GM18508 (cell line): ENCODE measurements around the gene EGFL7.
"Not testable (repeated sequence)": the region's sequence is repeated elsewhere in the genome, so short reads cannot be mapped to it uniquely, and the experiment has no call there.

Experiments used
- ATAC-seq: cut with Tn5 transposase; IDR thresholded peaks from one replicate; pipeline ENCODE4 v1.9.1; 2021; ENCODE audit warnings: moderate number of reproducible peaks; ENCODE audit not compliant: insufficient read depth, unreplicated experiment

Gene EGFL7

DNA sequence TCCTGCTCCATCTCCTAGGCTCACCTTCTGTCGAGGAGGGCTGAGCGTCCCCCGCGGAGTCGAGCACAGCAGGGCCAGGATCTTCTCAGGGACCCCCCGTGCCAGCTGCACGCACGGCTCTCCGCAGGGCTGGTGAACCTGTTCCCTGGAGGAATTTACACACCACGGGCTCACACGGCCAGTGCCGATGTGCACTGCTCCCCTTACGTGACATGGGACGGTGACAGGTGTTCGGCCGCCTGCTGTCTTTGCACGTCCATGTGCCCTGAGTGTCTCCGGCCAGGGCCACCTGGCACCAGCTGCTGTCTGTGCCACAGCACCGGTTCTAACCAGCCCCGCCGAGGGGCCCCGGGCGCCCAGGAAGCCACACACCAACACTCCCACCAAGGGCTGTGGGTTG lies 33.2 kb downstream of the EGFL7 start:
- ATAC-seq: no peak

DNA sequence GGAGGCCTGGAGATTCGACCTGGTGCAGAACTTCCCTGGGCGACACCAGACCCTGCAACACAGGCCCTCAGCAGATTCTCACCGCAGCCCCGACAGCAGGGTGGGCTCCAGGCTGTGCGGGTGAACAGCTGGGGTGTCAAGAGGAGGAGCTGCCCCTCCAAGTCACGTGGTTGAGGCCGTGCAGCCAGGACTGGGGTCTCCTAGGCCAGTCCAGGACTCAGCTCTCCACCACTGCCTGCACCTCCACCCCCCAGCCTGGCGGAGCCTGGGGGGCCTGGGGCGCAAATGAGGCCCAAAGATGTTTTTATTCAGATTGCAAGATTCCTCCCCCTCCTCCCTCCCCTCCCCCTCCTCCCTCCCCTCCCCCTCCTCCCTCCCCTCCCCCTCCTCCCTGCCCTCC lies 33.8 kb downstream of the EGFL7 start:
- no peak for ATAC-seq

DNA sequence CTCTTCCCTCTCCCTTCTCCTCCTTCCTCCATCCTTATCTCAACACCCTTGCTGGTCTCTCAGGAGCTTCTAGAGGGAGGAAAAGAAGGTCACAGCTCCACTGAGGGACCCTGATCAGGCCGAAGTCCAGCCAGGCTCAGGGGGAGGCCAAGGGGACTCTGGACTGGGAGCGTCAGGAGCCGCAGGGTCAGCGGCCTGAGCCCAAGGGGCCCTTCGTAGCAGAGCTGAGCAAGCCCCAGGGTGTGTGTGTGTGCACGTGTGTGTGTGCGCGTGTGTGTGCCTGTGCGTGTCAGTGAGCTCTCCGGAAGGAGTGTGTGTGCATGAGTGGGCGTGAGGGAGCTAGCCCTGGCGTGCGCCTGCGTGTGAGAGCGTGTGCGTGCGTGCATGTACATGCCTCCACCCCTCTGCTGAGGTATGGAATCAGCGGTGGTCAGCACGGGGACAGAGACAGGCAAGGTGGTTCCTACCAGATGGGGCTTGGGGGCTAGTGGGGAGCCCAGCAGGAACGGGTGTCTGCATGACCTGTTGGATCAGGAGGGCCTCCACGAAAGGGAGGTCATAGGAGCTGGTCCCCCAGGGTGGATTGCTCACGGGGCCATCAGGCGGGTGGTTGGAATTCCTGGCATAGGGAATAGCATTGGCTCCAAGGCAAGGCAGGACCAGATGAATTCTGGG lies 34.6 kb downstream of the EGFL7 start:
- no peak for ATAC-seq

DNA sequence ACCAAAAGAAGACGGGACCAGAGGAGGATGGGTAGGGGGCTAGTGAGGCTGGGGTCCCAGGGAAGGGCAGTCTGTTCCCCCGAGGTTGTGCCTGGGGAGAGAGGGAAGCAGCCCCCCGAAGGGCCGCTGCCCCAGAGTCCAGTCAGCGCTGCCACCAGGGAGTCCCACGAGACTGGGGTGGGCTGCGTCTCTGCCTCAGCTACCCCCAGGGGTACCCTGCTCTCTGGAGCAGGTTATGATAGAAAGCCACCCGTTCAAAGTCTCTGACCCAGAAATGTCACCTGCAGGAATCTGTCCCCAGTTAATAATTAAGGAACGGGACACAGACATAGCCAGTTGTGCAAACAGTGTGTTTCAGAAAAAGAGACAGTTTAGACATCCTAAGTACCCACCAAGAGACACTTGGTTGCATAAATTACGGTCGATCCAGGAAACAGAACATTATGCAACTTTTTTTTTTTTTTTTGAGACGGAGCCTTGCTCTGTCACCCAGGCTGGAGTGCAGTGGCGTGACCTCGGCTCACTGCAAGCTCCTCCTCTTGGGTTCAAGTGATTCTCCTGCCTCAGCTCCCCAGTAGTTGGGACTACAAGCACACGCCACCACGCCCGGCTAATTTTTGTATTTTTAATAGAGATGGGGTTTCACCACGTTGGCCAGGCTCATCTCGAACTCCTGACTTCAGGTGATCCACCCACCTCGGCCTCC lies 35.3 kb downstream of the EGFL7 start:
- no peak for ATAC-seq

DNA sequence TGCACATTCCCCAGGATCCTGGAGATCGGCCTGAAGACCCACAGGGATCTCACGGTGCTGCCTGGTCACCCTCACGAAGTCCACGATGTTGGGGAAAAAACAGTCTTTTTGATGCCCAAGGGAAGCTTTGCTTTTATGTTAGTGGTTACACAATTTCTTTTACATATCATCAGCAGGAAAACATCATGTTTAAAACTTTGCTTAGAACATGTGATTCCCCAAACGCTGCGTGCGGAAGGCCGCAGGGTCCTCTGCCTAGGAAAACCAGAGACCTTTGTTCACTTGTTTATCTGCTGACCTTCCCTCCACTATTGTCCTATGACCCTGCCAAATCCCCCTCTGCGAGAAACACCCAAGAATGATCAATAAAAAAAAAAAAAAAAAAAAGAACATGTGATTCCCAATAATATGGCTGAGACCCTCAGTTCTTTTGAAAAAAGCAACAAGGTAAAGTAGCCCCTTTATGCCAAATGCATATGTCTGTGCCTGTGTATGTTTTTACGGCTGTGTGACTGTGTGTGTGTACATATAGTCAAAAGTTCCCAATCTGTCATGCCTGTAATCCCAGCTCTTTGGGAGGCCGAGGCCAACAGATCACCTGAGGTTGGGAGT lies 36.0 kb downstream of the EGFL7 start:
- no peak for ATAC-seq

DNA sequence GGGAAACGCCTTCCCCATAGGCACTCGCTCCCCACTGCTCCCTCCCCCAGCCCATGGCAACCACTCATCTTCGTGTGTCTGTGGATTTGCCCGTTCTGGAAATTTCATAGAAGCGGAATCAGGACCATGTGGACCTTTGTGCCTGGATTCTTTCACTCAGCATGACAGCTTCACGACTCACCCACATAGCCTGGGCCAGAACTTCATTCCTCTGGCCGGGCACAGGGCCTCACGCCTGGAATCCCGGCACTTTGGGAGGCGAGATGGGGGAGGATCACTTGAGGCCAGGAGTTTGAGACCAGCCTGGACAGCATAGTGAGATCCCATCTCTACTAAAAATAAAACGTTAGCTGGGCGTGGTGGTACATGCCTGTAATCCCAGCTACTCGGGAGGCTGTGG lies 37.6 kb downstream of the EGFL7 start:
- no peak for ATAC-seq

DNA sequence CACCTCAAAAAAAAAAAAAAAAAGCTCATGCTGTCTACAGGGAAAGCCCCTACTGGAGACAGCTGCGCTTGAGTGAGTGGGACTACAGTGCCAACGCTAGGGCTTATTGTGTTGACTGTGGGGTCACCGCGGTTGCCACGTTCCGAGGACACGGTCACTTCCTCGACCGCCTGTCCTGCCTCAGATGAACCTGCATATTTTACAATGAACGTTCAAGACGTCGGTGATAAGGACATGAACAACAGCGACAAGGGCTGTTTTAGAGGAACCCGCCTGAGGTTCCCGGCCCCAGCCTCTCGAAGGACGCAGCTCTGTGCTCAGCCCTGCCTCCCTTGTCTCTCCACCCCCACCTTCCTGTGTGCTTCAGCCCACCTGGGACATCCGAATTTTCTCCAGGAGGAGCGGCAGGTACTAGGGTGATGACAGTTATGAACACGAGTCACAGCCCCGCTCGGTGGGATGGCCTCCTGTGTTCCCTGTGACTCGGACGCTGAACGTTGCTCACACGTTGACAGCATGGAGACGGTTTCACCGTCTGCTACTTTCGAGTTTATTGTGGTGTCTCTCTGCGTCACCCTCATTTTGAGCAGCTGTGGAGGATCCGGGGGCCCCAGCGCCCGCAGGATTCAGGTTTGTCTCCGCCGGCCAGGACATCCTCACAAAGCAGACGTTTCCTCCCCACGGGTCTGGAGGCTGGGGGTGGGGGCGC lies 38.4 kb downstream of the EGFL7 start:
- no peak for ATAC-seq

DNA sequence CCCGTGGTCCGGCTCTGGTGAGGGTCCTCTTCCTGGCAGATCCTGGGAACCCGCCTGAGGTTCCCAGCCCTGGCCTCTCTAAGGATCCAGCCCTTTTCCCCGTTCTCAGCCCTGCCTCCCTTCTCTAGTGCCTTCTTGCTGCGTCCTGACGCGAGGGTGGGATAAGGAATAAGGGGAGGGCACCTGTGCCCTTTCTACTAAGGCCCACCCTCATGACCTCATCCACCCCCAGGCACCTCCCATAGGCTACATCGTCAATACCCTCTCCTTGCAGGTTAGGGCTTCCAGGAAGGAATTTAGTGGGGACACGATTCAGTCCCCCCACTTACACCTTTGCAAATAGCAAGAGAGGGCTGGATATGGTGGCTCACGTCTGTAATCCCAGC lies 38.9 kb downstream of the EGFL7 start:
- no peak for ATAC-seq

DNA sequence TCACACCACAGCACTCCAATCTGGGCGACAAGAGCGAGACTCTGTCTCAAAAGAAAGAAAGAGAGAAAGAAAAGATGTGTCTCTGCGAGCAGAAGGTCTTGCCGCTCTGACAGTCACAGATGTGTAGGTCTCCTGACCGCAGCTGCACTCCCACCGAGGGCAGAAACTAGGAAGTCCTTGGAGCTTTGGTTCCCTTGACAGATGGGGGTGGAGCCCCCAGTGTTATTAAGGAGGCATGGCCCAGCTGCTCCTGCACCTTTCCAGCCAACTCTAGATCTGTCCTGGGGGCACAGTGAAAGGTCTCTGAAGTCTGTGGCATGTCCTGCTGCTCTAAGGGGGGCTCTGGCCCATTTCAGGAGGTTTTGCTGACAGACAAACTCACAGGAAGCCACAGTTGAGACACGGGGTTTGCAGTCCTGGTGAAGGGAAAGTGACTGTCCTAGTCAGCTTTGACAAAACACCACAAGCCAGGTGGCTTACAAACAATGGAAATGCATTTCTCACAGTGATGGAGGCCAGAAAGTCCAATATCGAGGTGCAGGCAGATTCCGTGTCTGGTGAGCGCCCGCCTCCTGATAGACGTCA lies 40.7 kb downstream of the EGFL7 start:
- ATAC-seq: no peak

DNA sequence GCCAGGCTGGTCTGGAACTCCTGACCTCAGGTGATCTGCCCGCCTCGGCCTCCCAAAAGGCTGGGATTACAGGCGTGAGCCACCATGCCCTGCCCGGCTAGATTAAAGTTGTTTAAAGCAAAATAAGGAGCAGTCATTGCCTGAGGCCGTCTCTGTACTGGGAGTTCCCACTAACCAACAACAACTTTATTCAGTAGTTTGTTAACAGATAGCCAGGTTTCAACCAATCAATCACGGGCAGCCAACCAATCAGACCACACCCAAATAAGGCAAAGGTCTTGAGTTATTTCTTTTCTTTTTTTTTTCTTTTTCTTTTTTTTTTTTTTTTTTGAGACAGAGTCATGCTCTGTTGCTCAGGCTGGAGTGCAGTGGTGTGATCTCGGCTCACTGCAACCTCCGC lies 42.0 kb downstream of the EGFL7 start:
- not testable (repeated sequence) for ATAC-seq

DNA sequence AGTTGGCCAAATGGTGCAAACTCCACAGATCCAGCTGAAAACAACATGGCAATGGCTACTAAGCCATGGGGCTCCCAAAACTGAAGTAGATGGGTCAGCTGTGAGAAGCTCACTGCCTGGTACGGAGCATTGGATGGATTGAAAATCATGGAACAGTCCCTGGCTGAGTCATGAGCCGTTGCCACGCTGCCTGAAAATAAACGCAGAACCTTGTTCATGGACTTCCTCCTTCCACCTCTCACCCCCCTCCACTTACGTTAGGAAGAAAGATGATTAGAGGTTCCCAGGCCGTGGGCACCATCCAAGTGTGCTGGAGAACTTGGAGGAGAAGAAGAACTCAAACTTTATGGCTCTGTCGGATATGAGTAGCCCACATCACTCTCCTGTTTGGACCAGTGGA lies 42.8 kb downstream of the EGFL7 start:
- ATAC-seq: no peak

DNA sequence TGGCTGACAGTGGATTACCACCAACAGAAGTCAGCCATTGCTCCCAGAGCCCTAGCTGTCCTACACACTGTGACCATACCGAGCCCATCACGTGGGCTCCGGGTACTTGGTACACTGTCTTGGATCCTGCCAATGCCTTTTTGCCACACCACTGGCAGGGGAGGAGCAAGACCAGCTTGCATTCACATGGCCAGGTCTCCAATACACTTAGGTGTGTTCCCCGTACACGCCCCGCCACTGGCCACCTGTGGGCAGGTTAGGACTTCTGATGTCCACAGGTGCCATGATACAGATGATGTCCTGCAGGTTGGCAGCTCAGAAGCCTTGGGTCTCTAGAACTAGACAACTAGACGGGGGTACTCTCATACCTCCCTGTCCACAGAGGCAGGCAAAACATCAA lies 44.3 kb downstream of the EGFL7 start:
- no peak for ATAC-seq

DNA sequence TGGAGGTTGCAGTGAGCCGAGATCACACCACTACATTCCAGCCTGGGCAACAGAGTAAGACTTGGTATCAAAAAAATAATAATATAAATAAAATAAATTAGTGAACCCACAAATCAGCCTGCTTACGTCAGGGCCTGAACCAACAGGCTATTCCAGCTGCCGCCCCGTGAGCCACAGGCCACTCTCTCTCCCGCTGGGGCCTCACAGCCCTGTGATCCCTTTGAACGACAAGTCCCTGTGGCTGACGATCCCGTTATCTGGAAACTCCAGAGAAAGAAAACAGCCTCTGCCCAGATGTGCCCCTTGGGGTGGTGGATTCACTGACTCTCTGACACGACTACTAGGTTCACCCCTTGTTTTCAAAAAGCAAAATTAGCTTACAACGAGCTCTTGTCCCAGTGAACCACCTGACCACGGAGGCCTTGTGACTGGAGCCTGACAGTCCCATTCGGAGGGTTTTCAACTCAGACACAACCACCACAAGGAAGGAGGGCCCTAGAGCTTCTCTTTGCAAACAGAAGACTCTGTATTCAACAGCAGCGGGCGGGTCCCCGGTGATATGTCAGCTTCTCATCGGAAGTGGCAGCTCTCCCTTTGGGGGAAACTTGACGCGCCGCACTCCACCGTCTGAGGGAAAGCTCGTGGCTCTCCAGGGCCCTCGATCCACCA lies 45.3 kb downstream of the EGFL7 start:
- ATAC-seq: no peak

DNA sequence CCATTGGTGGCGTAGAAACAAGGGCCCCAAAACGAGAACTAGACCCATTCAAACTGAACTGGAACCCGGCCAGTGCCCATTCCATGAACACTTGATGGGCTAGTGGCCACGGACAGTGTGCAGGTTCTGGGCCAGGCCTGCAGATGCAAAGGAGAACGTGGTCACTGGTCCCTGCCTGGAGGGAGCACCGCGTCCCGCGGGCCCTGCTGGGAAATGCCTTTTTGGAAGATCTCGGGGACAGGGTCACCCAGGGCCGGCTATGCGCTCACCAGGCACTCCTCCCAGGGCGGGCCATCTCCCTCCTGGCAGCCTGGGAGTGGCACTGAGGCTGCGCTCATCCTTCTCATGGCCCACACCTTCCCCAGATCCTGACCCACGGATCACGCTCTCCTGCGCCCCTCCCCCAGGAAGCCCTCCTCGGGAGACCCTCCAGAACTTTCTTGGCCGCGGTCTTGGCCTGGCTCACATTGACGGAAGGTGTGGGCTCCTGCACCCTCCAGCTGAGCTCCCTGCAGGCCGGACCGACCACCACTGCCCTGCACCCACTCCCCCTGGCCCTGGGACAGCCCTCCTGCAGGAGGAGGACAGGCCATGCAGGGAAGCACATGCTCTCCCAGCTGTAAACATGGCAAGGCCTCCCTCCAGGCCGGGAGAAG lies 46.9 kb downstream of the EGFL7 start:
- ATAC-seq: no peak

DNA sequence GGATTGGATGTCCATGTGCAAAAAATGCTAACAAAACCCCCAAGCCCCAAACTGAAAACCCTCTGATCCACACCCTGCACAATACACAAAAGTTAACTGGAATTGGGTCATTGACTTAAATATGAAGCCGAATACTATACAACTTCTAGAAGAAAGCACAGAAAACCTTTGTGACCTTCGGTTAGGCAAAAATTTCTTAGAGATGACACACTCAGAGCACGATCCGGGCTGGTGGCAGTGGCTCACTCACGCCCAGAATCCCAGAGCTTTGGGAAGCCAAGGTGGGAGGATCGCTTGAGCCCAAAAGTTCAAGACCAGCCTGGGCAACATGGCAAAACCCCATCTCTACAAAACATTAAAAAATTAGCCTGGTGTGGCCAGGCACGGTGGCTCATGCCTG lies 47.8 kb downstream of the EGFL7 start:
- no peak for ATAC-seq

DNA sequence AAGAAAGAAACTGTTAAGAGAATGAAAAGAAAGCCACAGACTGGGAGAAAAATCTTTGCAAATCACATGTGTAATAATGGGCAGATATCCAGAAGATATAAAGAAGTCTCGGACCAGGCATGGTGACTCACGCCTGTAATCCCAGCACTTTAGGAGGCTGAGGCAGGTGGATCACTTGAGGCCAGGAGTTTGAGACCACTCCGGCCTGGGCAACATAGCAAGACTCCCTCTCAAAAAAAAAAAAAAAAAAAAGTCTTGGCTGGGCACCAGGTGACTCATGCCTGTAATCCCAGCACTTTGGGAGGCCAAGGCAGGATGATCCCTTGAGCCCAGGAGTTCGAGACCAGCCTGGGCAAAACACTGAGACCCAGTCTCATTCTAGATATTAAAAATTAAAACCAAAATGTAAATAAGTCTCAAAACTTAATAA lies 48.5 kb downstream of the EGFL7 start:
- ATAC-seq: not testable (repeated sequence)

DNA sequence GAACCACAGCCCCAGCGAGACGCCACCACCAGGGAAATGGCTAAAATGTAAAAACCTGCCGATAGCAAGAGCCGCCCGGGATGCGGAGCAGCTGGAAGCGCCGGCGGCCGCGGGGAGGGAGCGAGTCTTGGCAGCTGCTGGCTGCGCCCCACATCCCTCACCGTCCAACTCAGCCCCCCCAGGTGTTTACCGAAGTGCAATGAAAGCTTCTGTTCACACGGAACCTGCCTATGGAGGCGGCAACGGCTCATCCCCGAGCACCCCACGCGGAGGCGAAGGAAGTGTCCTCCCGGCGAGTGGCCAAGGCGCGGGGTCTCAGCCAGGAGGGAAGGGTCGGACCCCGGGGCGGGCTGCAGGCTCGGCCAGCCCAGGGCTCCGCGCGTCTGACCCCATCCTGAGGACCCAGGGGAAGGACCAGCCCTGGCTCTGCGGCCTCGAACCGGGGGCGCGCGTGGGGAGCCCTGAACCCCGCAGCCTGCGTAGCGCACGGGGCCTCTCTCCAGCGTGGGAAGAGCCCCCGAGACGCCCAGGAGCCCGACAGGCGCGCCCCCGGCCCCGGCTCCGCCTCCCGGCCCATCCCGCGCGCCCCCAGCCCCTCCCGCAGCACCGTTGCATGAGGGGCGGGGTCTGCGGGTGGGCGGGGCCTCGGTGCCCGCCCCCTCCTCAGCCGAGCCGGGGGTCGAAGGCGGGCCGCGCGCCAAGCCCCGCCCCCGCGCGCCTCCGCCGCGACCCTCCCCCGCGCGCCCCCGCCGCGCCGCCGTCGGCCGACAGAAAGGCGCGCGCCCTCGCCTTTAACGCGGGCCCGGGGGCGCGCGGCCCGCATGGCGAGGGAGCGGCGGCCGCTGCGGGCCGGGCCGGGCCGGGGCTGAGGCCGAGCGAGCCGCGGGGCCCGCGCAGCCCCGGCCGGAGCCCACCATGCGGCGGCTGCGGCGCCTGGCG lies 49.3 kb downstream of the EGFL7 start, which contains the start of gene DIPK1B:
DIPK1B (plus strand) TSS at position 822 of the 939 bp plus-strand sequence; CDS start at position 916, 94 bp downstream.
- ATAC-seq: no peak

DNA sequence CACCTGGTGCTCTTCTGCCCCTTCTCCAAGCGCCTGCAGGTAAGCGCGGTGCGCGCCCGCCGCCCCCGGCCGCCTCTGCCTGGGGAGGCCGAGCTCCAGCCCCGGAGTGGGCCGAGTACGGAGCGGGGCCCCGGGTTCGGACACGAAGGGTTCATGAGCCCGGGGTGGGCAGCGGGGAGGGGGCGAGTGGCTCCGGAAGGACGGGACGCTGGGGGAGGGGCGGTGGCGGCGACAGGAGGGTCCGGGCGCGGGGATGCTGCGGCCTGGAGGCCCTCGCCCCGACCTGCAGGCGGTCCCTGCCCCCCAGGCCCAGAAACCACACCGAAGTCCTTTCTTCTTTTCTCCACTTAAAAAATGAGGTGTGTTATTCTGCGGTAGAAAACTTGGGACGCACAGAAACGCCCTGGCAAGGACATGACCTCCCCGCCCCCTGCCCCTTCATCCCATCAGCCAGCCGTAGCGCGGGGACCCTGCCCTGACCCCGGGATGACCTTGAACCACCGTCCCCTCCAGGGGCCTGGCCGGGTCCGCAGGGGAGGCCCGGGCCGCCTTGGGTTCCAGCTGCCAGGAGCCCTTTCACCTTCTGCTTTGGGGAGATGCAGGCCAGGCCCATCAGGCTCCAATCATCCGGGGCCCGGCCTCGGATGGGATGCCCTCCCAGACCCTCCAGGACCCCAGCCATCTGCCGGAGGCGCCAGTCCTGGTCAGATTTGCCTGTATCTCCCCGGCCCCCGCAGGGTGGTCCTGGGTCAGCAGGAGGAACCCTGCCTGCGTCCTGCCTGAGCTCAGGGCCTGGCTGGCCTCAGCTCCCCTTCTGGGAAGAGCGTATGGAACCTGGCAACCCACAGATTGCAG lies 50.2 kb downstream of the EGFL7 start:
- no peak for ATAC-seq
